Measurements from ENCODE around the gene PATJ.
"Not testable (repeated sequence)": the region's sequence is repeated elsewhere in the genome, so short reads cannot be mapped to it uniquely, and the experiment has no call there.

Gene PATJ

GRCh38 chr1:62175568-62176179 lies 433.4 kb downstream of the PATJ start:
- DNase-seq (ENCODE audit: low read depth in 2 of 2), result peak; percentile 18 to 28

GRCh38 chr1:62176597-62177312 lies 434.5 kb downstream of the PATJ start:
- DNase-seq (ENCODE audit: low read depth in 2 of 2), result no peak

GRCh38 chr1:62177621-62178020 lies 435.3 kb downstream of the PATJ start:
- DNase-seq (ENCODE audit: low read depth in 2 of 2), result no peak

- no peak for DNase-seq (ENCODE audit: low read depth in 2 of 2)
Measured at GRCh38 chr1:62178372-62178771, 436.1 kb downstream of the PATJ start.

- DNase-seq (ENCODE audit: low read depth in 2 of 2), result not testable (repeated sequence)
Measured at GRCh38 chr1:62180054-62180453, 437.8 kb downstream of the PATJ start.

- DNase-seq (ENCODE audit: low read depth in 2 of 2), result no peak
Measured at GRCh38 chr1:62180639-62181038, 438.4 kb downstream of the PATJ start.

GRCh38 chr1:62181532-62181931 lies 439.3 kb downstream of the PATJ start:
- no peak for DNase-seq (ENCODE audit: low read depth in 2 of 2)

- DNase-seq (ENCODE audit: low read depth in 2 of 2), result not testable (repeated sequence)
Measured at GRCh38 chr1:62182157-62182556, 439.9 kb downstream of the PATJ start.

- not testable (repeated sequence) for DNase-seq (ENCODE audit: low read depth in 2 of 2)
Measured at GRCh38 chr1:62183164-62184020, 441.1 kb downstream of the PATJ start.

- no peak for DNase-seq (ENCODE audit: low read depth in 2 of 2)
Measured at GRCh38 chr1:62184336-62184735, 442.1 kb downstream of the PATJ start.

- not testable (repeated sequence) for DNase-seq (ENCODE audit: low read depth in 2 of 2)
Measured at GRCh38 chr1:62185233-62185632, 443.0 kb downstream of the PATJ start.

GRCh38 chr1:62185677-62186076 lies 443.4 kb downstream of the PATJ start:
- DNase-seq (ENCODE audit: low read depth in 2 of 2), result no peak

- DNase-seq (ENCODE audit: low read depth in 2 of 2), result no peak
Measured at GRCh38 chr1:62187548-62187947, 445.3 kb downstream of the PATJ start.

GRCh38 chr1:62188111-62188510 lies 445.8 kb downstream of the PATJ start:
- DNase-seq (ENCODE audit: low read depth in 2 of 2), result no peak

- no peak for DNase-seq (ENCODE audit: low read depth in 2 of 2)
Measured at GRCh38 chr1:62194651-62195544, 452.6 kb downstream of the PATJ start, which contains the start of gene L1TD1. TSS of gene L1TD1 (plus strand) at chr1:62194849. CDS start at chr1:62206629, 11,780 bp downstream.

GRCh38 chr1:62196086-62196690 lies 453.9 kb downstream of the PATJ start:
- DNase-seq (ENCODE audit: low read depth in 2 of 2), result no peak

GRCh38 chr1:62198069-62198780 lies 455.9 kb downstream of the PATJ start:
- DNase-seq (ENCODE audit: low read depth in 2 of 2), result no peak

- DNase-seq (ENCODE audit: low read depth in 2 of 2), result no peak
Measured at GRCh38 chr1:62198781-62199125, 456.5 kb downstream of the PATJ start.

GRCh38 chr1:62207187-62207586 lies 464.9 kb downstream of the PATJ start:
- no peak for DNase-seq (ENCODE audit: low read depth in 2 of 2)

GRCh38 chr1:62208087-62208486 lies 465.8 kb downstream of the PATJ start:
- no peak for DNase-seq (ENCODE audit: low read depth in 2 of 2)
